Measurements from ENCODE around the gene NCBP2L.

Gene NCBP2L

GRCh38 chrX:107834275-107835201, 57.0 kb downstream of the NCBP2L start:
- Histone ChIP-seq H3K9me3 (ENCODE audit: control insufficient read depth, insufficient read depth, low read depth, low read length) (no peaks in the 10 kb centered on the region), H3K9ac (ENCODE audit: low read length) (no peak overlapping the region), H3K4me3 (ENCODE audit: low read depth, low read length) (no peak overlapping the region), H3K4me1 (ENCODE audit: control insufficient read depth, insufficient read depth, low read length) (no peaks in the 10 kb centered on the region), H3K27me3 (ENCODE audit: control insufficient read depth, insufficient read depth, low read length) (peaks cover 8% of the 10 kb centered on the region; the same call in 1 of the 2 replicates), H3K27ac (ENCODE audit: low read depth, low read length) (no peak overlapping the region), H3K36me3 (ENCODE audit: control insufficient read depth, insufficient read depth, low read length) (no peaks in the 10 kb centered on the region)

- no peak overlapping the region for H3K27ac ChIP-seq (ENCODE audit: low read depth, low read length)
- H3K27me3 ChIP-seq (ENCODE audit: control insufficient read depth, insufficient read depth, low read length), result no peaks in the 10 kb centered on the region; the same call in 1 of the 2 replicates
- no peak overlapping the region for H3K4me3 ChIP-seq (ENCODE audit: low read depth, low read length)
- H3K4me1 ChIP-seq (ENCODE audit: control insufficient read depth, insufficient read depth, low read length), result no peaks in the 10 kb centered on the region
- H3K9me3 ChIP-seq (ENCODE audit: control insufficient read depth, insufficient read depth, low read depth, low read length), result no peaks in the 10 kb centered on the region
- H3K9ac ChIP-seq (ENCODE audit: low read length), result no peak overlapping the region
- no peaks in the 10 kb centered on the region for H3K36me3 ChIP-seq (ENCODE audit: control insufficient read depth, insufficient read depth, low read length)
Observed at GRCh38 chrX:107836958-107837357, 59.4 kb downstream of the NCBP2L start.

- H3K9ac ChIP-seq (ENCODE audit: low read length), result no peak overlapping the region
- H3K9me3 ChIP-seq (ENCODE audit: control insufficient read depth, insufficient read depth, low read depth, low read length), result no peaks in the 10 kb centered on the region
- no peaks in the 10 kb centered on the region for H3K36me3 ChIP-seq (ENCODE audit: control insufficient read depth, insufficient read depth, low read length)
- H3K27ac ChIP-seq (ENCODE audit: low read depth, low read length), result no peak overlapping the region
- H3K4me3 ChIP-seq (ENCODE audit: low read depth, low read length), result no peak overlapping the region
- no peaks in the 10 kb centered on the region; the same call in 1 of the 2 replicates for H3K27me3 ChIP-seq (ENCODE audit: control insufficient read depth, insufficient read depth, low read length)
- no peaks in the 10 kb centered on the region for H3K4me1 ChIP-seq (ENCODE audit: control insufficient read depth, insufficient read depth, low read length)
Observed at GRCh38 chrX:107840971-107841370, 63.4 kb downstream of the NCBP2L start.

GRCh38 chrX:107842715-107843400, 65.3 kb downstream of the NCBP2L start:
- no peaks in the 10 kb centered on the region for H3K9me3 ChIP-seq (ENCODE audit: control insufficient read depth, insufficient read depth, low read depth, low read length)
- no peaks in the 10 kb centered on the region for H3K36me3 ChIP-seq (ENCODE audit: control insufficient read depth, insufficient read depth, low read length)
- no peak overlapping the region for H3K9ac ChIP-seq (ENCODE audit: low read length)
- H3K27ac ChIP-seq (ENCODE audit: low read depth, low read length), result no peak overlapping the region
- no peaks in the 10 kb centered on the region; the same call in 1 of the 2 replicates for H3K27me3 ChIP-seq (ENCODE audit: control insufficient read depth, insufficient read depth, low read length)
- H3K4me3 ChIP-seq (ENCODE audit: low read depth, low read length), result no peak overlapping the region
- peaks cover 5% of the 10 kb centered on the region; the same call in 1 of the 2 replicates for H3K4me1 ChIP-seq (ENCODE audit: control insufficient read depth, insufficient read depth, low read length)

All from HUES6 (cell line).